Adrenal gland (tissue), 12 donors: ENCODE results near the gene MEGF11. TPM values are rescaled to one million over a fixed set of nuclear protein-coding genes. Genes with fewer than 3 reads are reported as not detected.

Source experiments
- DNase-seq, 7 donors: peaks; one replicate each; pipeline ENCODE4 v3.0.0-alpha.2; 2019 to 2020
- H3K27ac ChIP-seq, 5 donors: fragments of 200-600 bp; sonication (generic) in 4 of 5; 1 replicate in 3 of 5; 2 replicates in 2 of 5; pipeline versions ENCODE4 v1.5.1 to v1.8.0; 2016 to 2020; ENCODE audit warnings: mild to moderate bottlenecking in 1 of 5
- H3K27me3 ChIP-seq: fragments of 200-600 bp; 2 replicates; pipeline ENCODE4 v1.8.0; 2021
- H3K36me3 ChIP-seq, 2 donors: fragments of 200-600 bp; replicated peaks in 1 of 2; 1 replicate in 1 of 2; 2 replicates in 1 of 2; pipeline versions ENCODE4 v1.5.1 to v1.8.0; 2018 to 2022
- H3K4me1 ChIP-seq, 2 donors: fragments of 200-600 bp; replicated peaks in 1 of 2; 1 replicate in 1 of 2; 2 replicates in 1 of 2; pipeline versions ENCODE4 v1.5.1 to v1.8.0; 2018 to 2021
- H3K4me3 ChIP-seq, 4 donors: fragments of 200-600 bp; sonication (generic) in 3 of 4; one replicate each; pipeline ENCODE4 v1.5.1; 2016 to 2018
- H3K9me3 ChIP-seq, 3 donors: fragments of 200-600 bp; sonication (generic) in 1 of 3; replicated peaks in 1 of 3; 1 replicate in 2 of 3; 2 replicates in 1 of 3; pipeline versions ENCODE4 v1.5.1 to v1.8.0; 2016 to 2021
- POLR2A ChIP-seq, 2 donors: fragments of 450-650 bp; IDR thresholded peaks; one replicate each; pipeline ENCODE4 v1.6.1; 2017; ENCODE audit warnings: antibody characterized with exemption in 2 of 2, mild to moderate bottlenecking in 2 of 2, moderate library complexity in 1 of 2
- WGBS, 4 donors: extraction: QIAGEN DNeasy Blood & Tissue Kit in 2 of 4; methylation state at CpG; one replicate each; pipeline versions ENCODE4 v1.1.5 to v1.1.7; 2013 to 2017; 5-methylcytosine and 5-hydroxymethylcytosine counted together
- intact Hi-C, 2 donors: fragments of 100-400 bp; cut with DNase I; formaldehyde crosslinking; loops; one replicate each; pipeline versions ENCODE4 v1.14.1 to v1.15.0; 2022 to 2023
- polyA plus RNA-seq, 3 donors: library from polyadenylated mRNA; stranded (reverse); fragments of 200-250 nt in 2 of 3; fragments of 350-450 nt in 1 of 3; fragmentation: Illumina TruSeq in 1 of 3; extraction: RNeasy Lipid Tissue Mini Kit (QIAGEN cat#74804) in 1 of 3; gene quantifications; one replicate each; pipeline ENCODE4 v1.2.3, GENCODE V29; 2013 to 2014
- total RNA-seq, 9 donors: library from RNA; depleted of rRNA in 4 of 9; stranded (reverse); fragments of >200 nt in 4 of 9; fragments of 120-200 nt in 1 of 9; fragmentation: NEBNext Ultra II Directional in 1 of 9; extraction: Animal tissue kit (Norgen Biotek cat#: 25700) in 1 of 9; gene quantifications; one replicate each; pipeline versions ENCODE4 v1.1.0 to v1.2.4, GENCODE V29; 2013 to 2023
- TF ChIP-seq, protein P1 (sequence below), 6 experiments: fragments of 450-650 bp in 4 of 6; fragments of 200-600 bp in 2 of 6; sonication (generic) in 1 of 6; IDR thresholded peaks; 1 replicate in 5 of 6; 2 replicates in 1 of 6; pipeline versions ENCODE4 v1.5.1 to v1.8.0; 2016 to 2021; ENCODE audit warnings: antibody characterized with exemption in 6 of 6, mild to moderate bottlenecking in 2 of 6, moderate library complexity in 1 of 6
- donor health status: healthy with polysubstance abuse.
- donor health status: Bipolar disorder and iron deficiency.
- donor health status: DM: yes; HTN: yes; CAD: no.
- donor health status: DM: no; HTN: no; CAD: no.
- donor health status: DM: no; HTN: no; CAD: no.
- donor health status: DM: yes; HTN: yes; CAD: no.

MEGF11 gene
- total and polyA plus RNA-seq, 12 donors: 0.04 to 0.98 (median 0.14) TPM; not detected in 5

- H3K4me1 ChIP-seq: no peaks in the 10 kb centered on the region
- H3K9me3 ChIP-seq: no peaks in the 10 kb centered on the region
- 67 to 86% (median 75%) methylated on average over 11 of the region's 11 CpGs for WGBS, 4 donors
- no peak for TF ChIP-seq POLR2A (IDR thresholded peaks at IDR 0.05)
- intact Hi-C loops: no loop called here
- no peak overlapping the region for H3K4me3 ChIP-seq
- H3K36me3 ChIP-seq: no peaks in the 10 kb centered on the region
- no peak for DNase-seq
- H3K27ac ChIP-seq: no peak overlapping the region
- H3K27me3 ChIP-seq: no peaks in the 10 kb centered on the region
These were observed 31.0 kb downstream of the MEGF11 start for GRCh38 chr15:66222273-66223198.

DNA sequence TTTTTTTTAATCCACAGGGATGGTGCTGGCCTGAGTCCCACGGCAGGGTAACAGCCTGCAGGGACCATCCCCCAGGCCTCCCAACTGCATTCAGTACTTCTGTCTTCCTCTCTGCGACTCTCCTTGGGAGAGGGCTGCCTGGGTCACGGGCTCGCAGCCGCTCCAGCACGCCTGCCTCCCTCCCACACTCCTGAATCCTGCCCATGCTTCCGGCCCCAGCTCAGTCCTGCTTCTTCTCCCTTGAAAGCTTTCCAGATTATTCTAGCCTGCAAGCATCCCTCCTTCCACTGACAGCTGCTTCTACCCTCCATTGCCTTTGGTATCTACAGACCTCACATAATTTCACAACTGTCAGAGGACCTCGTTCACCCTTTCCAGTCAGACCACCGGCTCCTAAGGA, 32.4 kb downstream of the MEGF11 start:
- Histone ChIP-seq H3K4me3 (no peak overlapping the region), H3K4me1 (no peaks in the 10 kb centered on the region), H3K9me3 (no peaks in the 10 kb centered on the region), H3K27ac (no peak overlapping the region), H3K27me3 (no peaks in the 10 kb centered on the region), H3K36me3 (no peaks in the 10 kb centered on the region)
- WGBS, 4 donors: 42 to 66% (median 50%) methylated on average over 9 of the region's 9 CpGs
- DNase-seq: no peak
- intact Hi-C loops: no loop called here
- TF ChIP-seq, protein P1, sequence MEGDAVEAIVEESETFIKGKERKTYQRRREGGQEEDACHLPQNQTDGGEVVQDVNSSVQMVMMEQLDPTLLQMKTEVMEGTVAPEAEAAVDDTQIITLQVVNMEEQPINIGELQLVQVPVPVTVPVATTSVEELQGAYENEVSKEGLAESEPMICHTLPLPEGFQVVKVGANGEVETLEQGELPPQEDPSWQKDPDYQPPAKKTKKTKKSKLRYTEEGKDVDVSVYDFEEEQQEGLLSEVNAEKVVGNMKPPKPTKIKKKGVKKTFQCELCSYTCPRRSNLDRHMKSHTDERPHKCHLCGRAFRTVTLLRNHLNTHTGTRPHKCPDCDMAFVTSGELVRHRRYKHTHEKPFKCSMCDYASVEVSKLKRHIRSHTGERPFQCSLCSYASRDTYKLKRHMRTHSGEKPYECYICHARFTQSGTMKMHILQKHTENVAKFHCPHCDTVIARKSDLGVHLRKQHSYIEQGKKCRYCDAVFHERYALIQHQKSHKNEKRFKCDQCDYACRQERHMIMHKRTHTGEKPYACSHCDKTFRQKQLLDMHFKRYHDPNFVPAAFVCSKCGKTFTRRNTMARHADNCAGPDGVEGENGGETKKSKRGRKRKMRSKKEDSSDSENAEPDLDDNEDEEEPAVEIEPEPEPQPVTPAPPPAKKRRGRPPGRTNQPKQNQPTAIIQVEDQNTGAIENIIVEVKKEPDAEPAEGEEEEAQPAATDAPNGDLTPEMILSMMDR (IDR thresholded peaks at IDR 0.05): no peak
- no peak for TF ChIP-seq POLR2A (IDR thresholded peaks at IDR 0.05)

- no peaks in the 10 kb centered on the region for H3K36me3 ChIP-seq
- H3K27ac ChIP-seq: no peak overlapping the region
These were observed 32.9 kb downstream of the MEGF11 start for GRCh38 chr15:66220601-66221000.

DNA sequence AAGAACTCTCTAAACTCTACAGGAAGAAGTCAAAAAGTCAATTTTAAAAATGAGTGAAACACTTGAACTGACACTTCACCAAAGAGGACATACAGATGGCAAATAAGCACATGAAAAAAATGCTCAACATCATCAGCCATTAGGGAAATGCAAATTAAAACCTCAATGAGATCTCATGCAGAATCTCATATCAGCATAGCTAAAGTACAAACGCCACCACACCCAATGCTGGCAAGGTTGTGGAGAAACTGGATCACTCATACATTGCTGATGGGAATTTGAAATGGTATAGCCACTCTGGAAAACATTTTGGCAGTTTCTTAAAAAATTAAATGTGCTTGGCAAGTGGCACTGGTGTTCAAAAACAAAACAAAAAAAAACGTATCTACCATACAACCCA, 34.2 kb downstream of the MEGF11 start:
- Histone ChIP-seq H3K27me3 (no peaks in the 10 kb centered on the region), H3K9me3 (no peaks in the 10 kb centered on the region), H3K4me3 (no peak overlapping the region), H3K36me3 (no peaks in the 10 kb centered on the region), H3K27ac (no peak overlapping the region), H3K4me1 (no peaks in the 10 kb centered on the region)
- DNase-seq: no peak
- intact Hi-C loops: no loop called here
- WGBS, 4 donors: 74 to 79% (median 78%) methylated on average over 2 of the region's 2 CpGs
- TF ChIP-seq, protein P1 (IDR thresholded peaks at IDR 0.05): no peak
- TF ChIP-seq POLR2A (IDR thresholded peaks at IDR 0.05): no peak

More at GRCh38 chr15:66220601-66221000, 32.9 kb downstream of the MEGF11 start:
- intact Hi-C loops: no loop called here
- Histone ChIP-seq H3K4me1 (no peaks in the 10 kb centered on the region), H3K4me3 (no peak overlapping the region), H3K9me3 (no peaks in the 10 kb centered on the region), H3K27me3 (no peaks in the 10 kb centered on the region)
- 85 to 88% (median 87%) methylated on average over 6 of the region's 6 CpGs for WGBS, 4 donors
- TF ChIP-seq, protein P1 (IDR thresholded peaks at IDR 0.05): no peak
- TF ChIP-seq POLR2A (IDR thresholded peaks at IDR 0.05): no peak
- DNase-seq: no peak
